CD14-positive monocyte (primary cell): ENCODE data around the gene ID4. TPM values are rescaled to one million over a fixed set of nuclear protein-coding genes. Genes with fewer than 3 reads are reported as not detected.

Experiments
- DNase-seq, 3 donors: peaks; one replicate each; pipeline ENCODE4 v3.0.0-alpha.2; 2011 to 2022
- H2AFZ ChIP-seq: 2 replicates; pipeline ENCODE4 v1.6.0; 2012; ENCODE audit warnings: mild to moderate bottlenecking, low read depth, low read length, inconsistent platforms; ENCODE audit not compliant: insufficient read depth, poor library complexity, severe bottlenecking
- H3K27ac ChIP-seq, 2 donors: 1 replicate in 1 of 2; 2 replicates in 1 of 2; pipeline ENCODE4 v1.5.1; 2012 to 2013; ENCODE audit warnings: low read length in 2 of 2, control low read depth in 1 of 2, inconsistent platforms in 1 of 2, low read depth in 1 of 2, mild to moderate bottlenecking in 1 of 2
- H3K27me3 ChIP-seq, 2 donors: one replicate each; pipeline versions ENCODE4 v1.6.0 to v1.6.1; 2011 to 2013; ENCODE audit warnings: low read length in 2 of 2; ENCODE audit not compliant: control insufficient read depth in 2 of 2, insufficient read depth in 2 of 2
- H3K36me3 ChIP-seq, 2 donors: replicated peaks in 1 of 2; 1 replicate in 1 of 2; 2 replicates in 1 of 2; pipeline versions ENCODE4 v1.5.1 to v1.6.1; 2012 to 2013; ENCODE audit warnings: low read length in 2 of 2, control low read depth in 1 of 2, inconsistent platforms in 1 of 2, mild to moderate bottlenecking in 1 of 2; ENCODE audit not compliant: insufficient read depth in 2 of 2, control insufficient read depth in 1 of 2
- H3K4me1 ChIP-seq, 2 donors: 1 replicate in 1 of 2; 2 replicates in 1 of 2; pipeline versions ENCODE4 v1.5.1 to v1.6.1; 2012 to 2013; ENCODE audit warnings: low read length in 2 of 2, control low read depth in 1 of 2, inconsistent platforms in 1 of 2, mild to moderate bottlenecking in 1 of 2, moderate library complexity in 1 of 2; ENCODE audit not compliant: insufficient read depth in 2 of 2, control insufficient read depth in 1 of 2
- H3K4me2 ChIP-seq: replicated peaks from 2 replicates; pipeline ENCODE3; 2012; ENCODE audit warnings: low read length, moderate library complexity, mild to moderate bottlenecking; ENCODE audit not compliant: poor library complexity, severe bottlenecking; ENCODE audit errors: extremely low read depth
- H3K4me3 ChIP-seq, 3 experiments: fragments of 200-600 bp in 1 of 3; sonication (generic) in 1 of 3; replicated peaks in 1 of 3; 1 replicate in 2 of 3; 2 replicates in 1 of 3; pipeline ENCODE4 v1.5.1; 2011 to 2013; ENCODE audit warnings: low read length in 3 of 3, mild to moderate bottlenecking in 3 of 3, control low read depth in 2 of 3, low read depth in 2 of 3, inconsistent platforms in 1 of 3, moderate library complexity in 1 of 3
- H3K79me2 ChIP-seq: 2 replicates; pipeline ENCODE4 v1.6.0; 2012; ENCODE audit warnings: mild to moderate bottlenecking, control low read depth, inconsistent platforms, low read length, moderate library complexity; ENCODE audit not compliant: insufficient read depth
- H3K9ac ChIP-seq: 2 replicates; pipeline ENCODE4 v1.6.0; 2017; ENCODE audit warnings: low read length, mild to moderate bottlenecking; ENCODE audit not compliant: insufficient read depth, poor library complexity, severe bottlenecking
- H3K9me3 ChIP-seq, 2 donors: replicated peaks in 1 of 2; 1 replicate in 1 of 2; 2 replicates in 1 of 2; pipeline versions ENCODE4 v1.5.1 to v1.6.1; 2012 to 2013; ENCODE audit warnings: low read length in 2 of 2, control low read depth in 1 of 2; ENCODE audit not compliant: control insufficient read depth in 1 of 2, insufficient read depth in 1 of 2
- H4K20me1 ChIP-seq: 2 replicates; pipeline ENCODE4 v1.6.0; 2012; ENCODE audit warnings: mild to moderate bottlenecking, low read length, control low read depth, moderate library complexity; ENCODE audit not compliant: insufficient read depth
- H3K27ac Mint-ChIP-seq, 7 donors: one replicate each; pipeline ENCODE4 v1.8.0; 2020; ENCODE audit warnings: mild to moderate bottlenecking in 7 of 7, mixed read lengths in 7 of 7, moderate library complexity in 6 of 7, inconsistent platforms in 2 of 7
- H3K27me3 Mint-ChIP-seq, 3 donors: one replicate each; pipeline ENCODE4 v1.8.0; 2021 to 2022; ENCODE audit warnings: low read depth in 3 of 3, mild to moderate bottlenecking in 3 of 3, mixed read lengths in 3 of 3, moderate library complexity in 3 of 3, inconsistent platforms in 1 of 3
- H3K36me3 Mint-ChIP-seq, 2 donors: one replicate each; pipeline ENCODE4 v1.8.0; 2020; ENCODE audit warnings: mixed read lengths in 2 of 2, inconsistent platforms in 1 of 2, mild to moderate bottlenecking in 1 of 2
- H3K4me1 Mint-ChIP-seq: one replicate; pipeline ENCODE4 v1.8.0; 2020; ENCODE audit warnings: mild to moderate bottlenecking, mixed read lengths
- H3K4me3 Mint-ChIP-seq, 2 donors: one replicate each; pipeline ENCODE4 v1.8.0; 2020; ENCODE audit warnings: mild to moderate bottlenecking in 2 of 2, mixed read lengths in 2 of 2, moderate library complexity in 1 of 2
- H3K9me3 Mint-ChIP-seq, 7 donors: one replicate each; pipeline ENCODE4 v1.8.0; 2020 to 2022; ENCODE audit warnings: mixed read lengths in 7 of 7, mild to moderate bottlenecking in 6 of 7, moderate library complexity in 6 of 7, inconsistent platforms in 2 of 7
- CTCF ChIP-seq: fragments of 200-600 bp; IDR thresholded peaks from one replicate; pipeline ENCODE4 v1.8.0; 2022; ENCODE audit warnings: antibody characterized with exemption, mild to moderate bottlenecking
- WGBS: methylation state at CpG from one replicate; pipeline ENCODE4 v1.1.5; 2013; ENCODE audit warnings: missing lambda C conversion rate; ENCODE audit not compliant: insufficient coverage; 5-methylcytosine and 5-hydroxymethylcytosine counted together
- intact Hi-C, 2 donors: fragments of 100-400 bp; cut with micrococcal nuclease; formaldehyde crosslinking; loops; one replicate each; pipeline versions ENCODE4 v1.15.0 to v1.15.1; 2023
- polyA plus RNA-seq, 3 donors: library from polyadenylated mRNA; depleted of rRNA in 1 of 3; unstranded in 2 of 3; stranded (reverse) in 1 of 3; fragments of 300-500 nt in 2 of 3; fragments of >200 nt in 1 of 3; fragmentation: Illumina TruSeq in 2 of 3; gene quantifications; 1 replicate in 2 of 3; 2 replicates in 1 of 3; pipeline ENCODE4 v1.2.3, GENCODE V29; 2012 to 2021

Gene ID4
- polyA plus RNA-seq, 3 donors, result not detected

GRCh38 chr6:19869464-19869863 is 32.3 kb downstream of the ID4 start:
- WGBS, result 91% methylated on average over 2 of the region's 9 CpGs
- Histone ChIP-seq H3K27ac (no peak overlapping the region), H3K79me2 (no peaks in the 10 kb centered on the region), H3K4me3 (no peak overlapping the region), H4K20me1 (no peaks in the 10 kb centered on the region), H3K27me3 (peaks cover 0 to 3% of the 10 kb centered on the region in 2 donors), H2AFZ (no peak overlapping the region), H3K9ac (no peak overlapping the region), H3K9me3 (no peaks in the 10 kb centered on the region), H3K36me3 (no peaks in the 10 kb centered on the region), H3K4me2 (no peak overlapping the region), H3K4me1 (no peaks in the 10 kb centered on the region)
- no peaks in the 10 kb centered on the region for H3K36me3 Mint-ChIP-seq
- H3K9me3 Mint-ChIP-seq, result peaks cover 0 to 1% (median 0%) of the 10 kb centered on the region in 7 donors
- no peak for TF ChIP-seq CTCF
- no peak overlapping the region for H3K4me3 Mint-ChIP-seq
- H3K27me3 Mint-ChIP-seq, result peaks cover 0 to 4% (median 3%) of the 10 kb centered on the region in 3 donors
- DNase-seq, result no peak
- no peak overlapping the region for H3K27ac Mint-ChIP-seq
- intact Hi-C loops, result no loop called here
- H3K4me1 Mint-ChIP-seq, result no peaks in the 10 kb centered on the region

- no peak overlapping the region for H3K4me2 ChIP-seq
- H4K20me1 ChIP-seq, result no peaks in the 10 kb centered on the region
- Mint-ChIP-seq H3K9me3 (peaks cover 0 to 1% (median 0%) of the 10 kb centered on the region in 7 donors), H3K27me3 (peaks cover 1 to 4% (median 3%) of the 10 kb centered on the region in 3 donors), H3K4me1 (no peaks in the 10 kb centered on the region), H3K4me3 (no peak overlapping the region), H3K36me3 (no peaks in the 10 kb centered on the region), H3K27ac (no peak overlapping the region)
- WGBS, result 100% methylated on average over 2 of the region's 3 CpGs
- H3K9me3 ChIP-seq, result no peaks in the 10 kb centered on the region
- no peaks in the 10 kb centered on the region for H3K79me2 ChIP-seq
- TF ChIP-seq CTCF, result no peak
- H2AFZ ChIP-seq, result no peak overlapping the region
- DNase-seq, result no peak
- H3K9ac ChIP-seq, result no peak overlapping the region
- intact Hi-C loops, result no loop called here
- H3K27ac ChIP-seq, result no peak overlapping the region
- no peaks in the 10 kb centered on the region for H3K36me3 ChIP-seq
- H3K4me3 ChIP-seq, result no peak overlapping the region
- peaks cover 0 to under 1% of the 10 kb centered on the region in 2 donors for H3K27me3 ChIP-seq
- H3K4me1 ChIP-seq, result no peaks in the 10 kb centered on the region
These were observed 33.2 kb downstream of the ID4 start for GRCh38 chr6:19870322-19870721.
